A673 (cell line): ENCODE data around the gene GPT2. TPM values are rescaled to one million over a fixed set of nuclear protein-coding genes. Genes with fewer than 3 reads are reported as not detected.

Experiments used
- BruUV-seq: library from RNA; stranded (reverse); fragments of 400-500 nt; replicated peaks from 2 replicates; lab custom pipeline; 2021; lab: Mats Ljungman, UMichigan
- CTCF ChIA-PET: fragments of 300-600 bp; sonication (Branson Sonifier 250); formaldehyde crosslinking; loops from one replicate; lab custom pipeline; 2022; ENCODE audit warnings: antibody characterized with exemption; lab: Charles Lee
- POLR2A ChIA-PET: fragments of 300-600 bp; sonication (Branson Sonifier 250); formaldehyde crosslinking; loops from one replicate; lab custom pipeline; 2022; ENCODE audit warnings: antibody characterized with exemption; ENCODE audit not compliant: low non-redundant PET; lab: Charles Lee
- DNase-seq: peaks from one replicate; pipeline ENCODE4 v3.0.0-alpha.2; 2015; ENCODE audit warnings: low spot score
- H3K27ac ChIP-seq: fragments of 200-600 bp; sonication (generic); 2 replicates; pipeline ENCODE4 v1.5.1; 2016; ENCODE audit warnings: mixed run types, low read depth, mild to moderate bottlenecking, mixed read lengths, antibody characterized with exemption, low read length; ENCODE audit not compliant: poor library complexity, severe bottlenecking
- H3K27me3 ChIP-seq: fragments of 200-600 bp; sonication (generic); replicated peaks from 2 replicates; pipeline ENCODE4 v1.6.1; 2017; ENCODE audit warnings: mixed run types, low read depth, mild to moderate bottlenecking, mixed read lengths, antibody characterized with exemption, low read length; ENCODE audit not compliant: insufficient read depth, poor library complexity
- H3K36me3 ChIP-seq: fragments of 200-600 bp; sonication (generic); 2 replicates; pipeline ENCODE4 v1.6.1; 2016; ENCODE audit warnings: mixed run types, mild to moderate bottlenecking, mixed read lengths, antibody characterized with exemption, low read length; ENCODE audit not compliant: insufficient read depth, poor library complexity, severe bottlenecking
- H3K4me1 ChIP-seq: fragments of 200-600 bp; sonication (generic); 2 replicates; pipeline ENCODE4 v1.6.1; 2017; ENCODE audit warnings: mixed run types, mild to moderate bottlenecking, mixed read lengths, antibody characterized with exemption, low read length; ENCODE audit not compliant: insufficient read depth, poor library complexity, severe bottlenecking
- H3K4me3 ChIP-seq: fragments of 200-600 bp; sonication (generic); 2 replicates; pipeline ENCODE4 v1.5.1; 2016; ENCODE audit warnings: low read depth, mixed run types, mild to moderate bottlenecking, mixed read lengths, low read length; ENCODE audit not compliant: poor library complexity, severe bottlenecking
- H3K9me3 ChIP-seq: fragments of 200-600 bp; sonication (generic); 2 replicates; pipeline ENCODE4 v1.6.1; 2016; ENCODE audit warnings: mixed run types, low read depth, mild to moderate bottlenecking, mixed read lengths, antibody characterized with exemption, low read length; ENCODE audit not compliant: poor library complexity, severe bottlenecking
- CTCF ChIP-seq: fragments of 300-800, 200-600 bp; sonication (generic); conservative IDR thresholded peaks from 2 replicates; pipeline ENCODE4 v1.5.1; 2017; ENCODE audit warnings: low read depth, mild to moderate bottlenecking, antibody characterized with exemption, low read length, moderate library complexity, mixed read lengths
- EZH2 ChIP-seq: fragments of 200-600 bp; sonication (generic); IDR thresholded peaks from 2 replicates; pipeline ENCODE4 v1.6.1; 2017; ENCODE audit warnings: borderline replicate concordance, low read depth, mild to moderate bottlenecking, mixed read lengths, antibody characterized with exemption, low read length; ENCODE audit not compliant: poor library complexity, severe bottlenecking
- intact Hi-C: fragments of 100-400 bp; cut with micrococcal nuclease; formaldehyde crosslinking; loops from one replicate; pipeline ENCODE4 v1.10.0; 2022; ENCODE audit not compliant: unreplicated experiment
- total RNA-seq: library from RNA; stranded (reverse); gene quantifications from 2 replicates; pipeline ENCODE4 v1.2.3, GENCODE V29; 2021

GPT2 gene
- total RNA-seq, 1 experiment from 2014 or later, result 38.8 TPM

- Histone ChIP-seq H3K9me3 (no peaks in the 10 kb centered on the region), H3K4me3 (no peak overlapping the region), H3K36me3 (no peaks in the 10 kb centered on the region), H3K27me3 (no peaks in the 10 kb centered on the region), H3K4me1 (no peaks in the 10 kb centered on the region), H3K27ac (no peak overlapping the region)
- CTCF ChIA-PET, result no interaction called here
- intact Hi-C loops, result loop anchor here (5.0 kb wide), 1 partner anchor 1307 kb away; no protein-coding TSS in a partner anchor
- BruUV-seq, result no TSS peak
- TF ChIP-seq CTCF, result no peak
- TF ChIP-seq EZH2, result no peak
- DNase-seq, result no peak
- POLR2A ChIA-PET, result no interaction called here
Measured at GRCh38 chr16:46855389-46855788, 28.8 kb upstream of the GPT2 start.

- no peak for TF ChIP-seq EZH2
- peak; percentile 63 for TF ChIP-seq CTCF
- Histone ChIP-seq H3K4me1 (no peaks in the 10 kb centered on the region), H3K36me3 (no peaks in the 10 kb centered on the region), H3K4me3 (no peak overlapping the region), H3K27me3 (no peaks in the 10 kb centered on the region), H3K9me3 (no peaks in the 10 kb centered on the region), H3K27ac (no peak overlapping the region)
- ChIA-PET CTCF (interaction anchor here (0.8 to 1.5 kb wide), 5 partner anchors 28 to 1307 kb away, joined by 3 to 13 read pairs (median 3); no protein-coding TSS in a partner anchor), POLR2A (no interaction called here)
- peak; percentile 75 for DNase-seq
- no TSS peak for BruUV-seq
- intact Hi-C loops, result loop anchor here (5.0 kb wide), 1 partner anchor 1305 kb away; no protein-coding TSS in a partner anchor
Measured at GRCh38 chr16:46857368-46857945, 26.7 kb upstream of the GPT2 start.

- ChIA-PET CTCF (interaction anchor here (0.8 to 1.5 kb wide), 5 partner anchors 27 to 1306 kb away, joined by 3 to 13 read pairs (median 3); no protein-coding TSS in a partner anchor), POLR2A (no interaction called here)
- no peak overlapping the region for H3K27ac ChIP-seq
- H3K9me3 ChIP-seq, result no peaks in the 10 kb centered on the region
- no peak for DNase-seq
- no peaks in the 10 kb centered on the region for H3K27me3 ChIP-seq
- H3K36me3 ChIP-seq, result no peaks in the 10 kb centered on the region
- intact Hi-C loops, result loop anchor here (5.0 kb wide), 1 partner anchor 1304 kb away; no protein-coding TSS in a partner anchor
- H3K4me1 ChIP-seq, result no peaks in the 10 kb centered on the region
- H3K4me3 ChIP-seq, result no peak overlapping the region
- TF ChIP-seq EZH2 (no peak), CTCF (no peak)
- no TSS peak for BruUV-seq
Measured at GRCh38 chr16:46858151-46858550, 26.0 kb upstream of the GPT2 start.
